Astrocyte (in vitro differentiated cells and primary cell): ENCODE data around the gene LRRC2. TPM values are rescaled to one million over a fixed set of nuclear protein-coding genes. Genes with fewer than 3 reads are reported as not detected.

Source experiments
- DNase-seq: peaks from one replicate; pipeline ENCODE4 v3.0.0-alpha.2; 2010; ENCODE audit warnings: low read depth
- FAIRE-seq: peaks from 2 replicates; lab custom pipeline; 2011; peaks lifted over from hg19 to GRCh38; lab: Jason Lieb, UNC
- H2AFZ ChIP-seq: 2 replicates; pipeline ENCODE4 v1.6.0; 2012; ENCODE audit warnings: low read depth, low read length, inconsistent platforms
- H3K27ac ChIP-seq: 2 replicates; pipeline ENCODE4 v1.5.1; 2011; ENCODE audit warnings: low read depth, low read length, inconsistent platforms
- H3K27me3 ChIP-seq: 2 replicates; pipeline ENCODE4 v1.6.0; 2011; ENCODE audit warnings: low read length, inconsistent platforms; ENCODE audit not compliant: insufficient read depth
- H3K36me3 ChIP-seq: 2 replicates; pipeline ENCODE4 v1.5.1; 2011; ENCODE audit warnings: low read length, inconsistent platforms; ENCODE audit not compliant: insufficient read depth
- H3K4me1 ChIP-seq: 2 replicates; pipeline ENCODE4 v1.5.1; 2011; ENCODE audit warnings: low read length, inconsistent platforms; ENCODE audit not compliant: insufficient read depth
- H3K4me2 ChIP-seq: 2 replicates; pipeline ENCODE4 v1.6.0; 2012; ENCODE audit warnings: low read length, inconsistent platforms
- H3K4me3 ChIP-seq: 2 replicates; pipeline ENCODE4 v1.5.1; 2011; ENCODE audit warnings: low read depth, mild to moderate bottlenecking, low read length, inconsistent platforms; ENCODE audit not compliant: insufficient read depth
- H3K79me2 ChIP-seq: 2 replicates; pipeline ENCODE4 v1.6.0; 2012; ENCODE audit warnings: mild to moderate bottlenecking, low read length, inconsistent platforms; ENCODE audit not compliant: insufficient read depth
- H3K9ac ChIP-seq: 2 replicates; pipeline ENCODE4 v1.6.0; 2012; ENCODE audit warnings: mild to moderate bottlenecking, low read length, inconsistent platforms
- H3K9me3 ChIP-seq: 2 replicates; pipeline ENCODE4 v1.5.1; 2012; ENCODE audit warnings: low read depth, mild to moderate bottlenecking, low read length, inconsistent platforms; ENCODE audit not compliant: insufficient read depth
- H4K20me1 ChIP-seq: 2 replicates; pipeline ENCODE4 v1.6.0; 2012; ENCODE audit warnings: low read length, inconsistent platforms; ENCODE audit not compliant: insufficient read depth
- H3K27ac Mint-ChIP-seq: one replicate; pipeline ENCODE4 v1.8.0; 2021; ENCODE audit warnings: mild to moderate bottlenecking, mixed read lengths; ENCODE audit not compliant: unreplicated experiment
- H3K27me3 Mint-ChIP-seq: one replicate; pipeline ENCODE4 v1.8.0; 2021; ENCODE audit warnings: low read depth, mixed read lengths; ENCODE audit not compliant: unreplicated experiment
- H3K36me3 Mint-ChIP-seq: one replicate; pipeline ENCODE4 v1.8.0; 2021; ENCODE audit warnings: low read depth, mixed read lengths; ENCODE audit not compliant: unreplicated experiment
- H3K4me1 Mint-ChIP-seq: one replicate; pipeline ENCODE4 v1.8.0; 2021; ENCODE audit warnings: low read depth, mixed read lengths; ENCODE audit not compliant: unreplicated experiment
- H3K4me3 Mint-ChIP-seq: one replicate; pipeline ENCODE4 v1.8.0; 2021; ENCODE audit warnings: mild to moderate bottlenecking, moderate library complexity, mixed read lengths; ENCODE audit not compliant: unreplicated experiment
- H3K9me3 Mint-ChIP-seq: one replicate; pipeline ENCODE4 v1.8.0; 2021; ENCODE audit warnings: mild to moderate bottlenecking, mixed read lengths; ENCODE audit not compliant: unreplicated experiment
- EZH2 ChIP-seq: IDR thresholded peaks from 2 replicates; pipeline ENCODE4 v1.6.1; 2012; ENCODE audit warnings: mild to moderate bottlenecking, low read length, inconsistent platforms; ENCODE audit not compliant: insufficient read depth
- total RNA-seq: library from RNA; stranded (reverse); gene quantifications from 2 replicates; pipeline ENCODE4 v1.2.1, GENCODE V29; 2021
- TF ChIP-seq, protein P1 (sequence below): IDR thresholded peaks from 2 replicates; pipeline ENCODE4 v1.5.1; 2011; ENCODE audit warnings: low read depth, mild to moderate bottlenecking, inconsistent platforms, low read length, moderate library complexity; ENCODE audit not compliant: insufficient read depth

Gene LRRC2
- total RNA-seq, 1 donor from 2014 or later: 0.32 TPM

DNA sequence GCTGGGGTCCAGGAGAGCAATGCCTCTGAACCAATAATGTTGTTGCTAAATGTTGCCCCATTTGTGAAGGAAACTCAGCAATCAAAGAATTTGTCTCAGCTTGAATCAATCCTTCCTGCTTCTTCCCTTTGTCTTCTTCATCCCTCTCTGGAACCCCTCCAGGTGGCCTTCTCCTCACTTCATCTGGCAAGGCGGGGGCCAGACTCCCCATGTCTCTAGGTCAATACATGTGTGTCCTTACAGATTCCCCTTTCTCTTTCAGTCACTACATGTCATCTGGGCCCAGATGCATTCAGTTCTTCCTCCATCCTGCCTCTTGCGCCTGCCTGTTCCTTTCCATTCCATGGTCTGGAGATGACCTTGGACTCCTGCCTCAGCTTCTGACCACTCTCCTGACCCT lies 93.4 kb downstream of the LRRC2 start:
- H3K9me3 ChIP-seq: no peaks in the 10 kb centered on the region
- Mint-ChIP-seq H3K36me3 (no peaks in the 10 kb centered on the region), H3K27me3 (peaks cover 46% of the 10 kb centered on the region), H3K4me1 (no peaks in the 10 kb centered on the region), H3K9me3 (peaks cover 16% of the 10 kb centered on the region), H3K27ac (peak overlapping the region; percentile 8), H3K4me3 (no peak overlapping the region)
- H3K27me3 ChIP-seq: peaks cover 20% of the 10 kb centered on the region
- H3K9ac ChIP-seq: no peak overlapping the region
- no peak overlapping the region for H3K27ac ChIP-seq
- no peaks in the 10 kb centered on the region for H4K20me1 ChIP-seq
- no peaks in the 10 kb centered on the region for H3K36me3 ChIP-seq
- no peaks in the 10 kb centered on the region for H3K4me1 ChIP-seq
- DNase-seq (no peak), FAIRE-seq (no peak)
- no peak overlapping the region for H3K4me2 ChIP-seq
- no peak overlapping the region for H3K4me3 ChIP-seq
- no peak overlapping the region for H2AFZ ChIP-seq
- TF ChIP-seq EZH2: no peak
- TF ChIP-seq, protein P1, sequence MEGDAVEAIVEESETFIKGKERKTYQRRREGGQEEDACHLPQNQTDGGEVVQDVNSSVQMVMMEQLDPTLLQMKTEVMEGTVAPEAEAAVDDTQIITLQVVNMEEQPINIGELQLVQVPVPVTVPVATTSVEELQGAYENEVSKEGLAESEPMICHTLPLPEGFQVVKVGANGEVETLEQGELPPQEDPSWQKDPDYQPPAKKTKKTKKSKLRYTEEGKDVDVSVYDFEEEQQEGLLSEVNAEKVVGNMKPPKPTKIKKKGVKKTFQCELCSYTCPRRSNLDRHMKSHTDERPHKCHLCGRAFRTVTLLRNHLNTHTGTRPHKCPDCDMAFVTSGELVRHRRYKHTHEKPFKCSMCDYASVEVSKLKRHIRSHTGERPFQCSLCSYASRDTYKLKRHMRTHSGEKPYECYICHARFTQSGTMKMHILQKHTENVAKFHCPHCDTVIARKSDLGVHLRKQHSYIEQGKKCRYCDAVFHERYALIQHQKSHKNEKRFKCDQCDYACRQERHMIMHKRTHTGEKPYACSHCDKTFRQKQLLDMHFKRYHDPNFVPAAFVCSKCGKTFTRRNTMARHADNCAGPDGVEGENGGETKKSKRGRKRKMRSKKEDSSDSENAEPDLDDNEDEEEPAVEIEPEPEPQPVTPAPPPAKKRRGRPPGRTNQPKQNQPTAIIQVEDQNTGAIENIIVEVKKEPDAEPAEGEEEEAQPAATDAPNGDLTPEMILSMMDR: no peak
- H3K79me2 ChIP-seq: no peaks in the 10 kb centered on the region

DNA sequence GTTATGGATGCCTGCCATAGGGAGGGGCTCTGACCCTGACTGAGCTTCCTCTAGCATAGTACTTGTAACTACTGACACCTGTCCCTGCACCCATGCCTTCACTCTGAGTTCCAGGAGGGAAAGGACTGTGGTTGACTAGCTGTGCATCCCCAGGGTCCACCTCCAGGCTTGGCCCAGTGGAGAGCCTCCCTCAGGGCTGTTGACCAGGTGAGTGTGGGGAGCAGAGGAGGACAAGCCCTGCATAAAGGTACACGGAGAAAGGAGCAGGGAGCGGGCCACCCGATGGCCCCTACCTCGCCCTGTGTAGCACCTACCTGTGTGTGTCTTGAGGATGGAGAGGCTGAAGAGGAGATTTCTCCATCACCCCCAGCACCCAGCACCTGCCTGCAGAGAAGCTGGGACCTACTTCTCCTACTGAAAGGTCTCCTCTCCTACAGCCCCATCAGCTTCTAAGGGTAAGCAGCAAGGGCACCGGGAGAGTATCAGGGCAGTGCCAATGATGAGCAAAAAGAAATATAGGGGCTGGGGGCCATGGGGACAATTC lies 94.7 kb downstream of the LRRC2 start:
- Histone ChIP-seq H3K27ac (no peak overlapping the region), H3K36me3 (no peaks in the 10 kb centered on the region), H3K79me2 (no peaks in the 10 kb centered on the region), H3K9me3 (no peaks in the 10 kb centered on the region), H3K4me2 (no peak overlapping the region), H3K27me3 (peaks cover 16% of the 10 kb centered on the region), H4K20me1 (no peaks in the 10 kb centered on the region), H3K9ac (no peak overlapping the region), H3K4me1 (no peaks in the 10 kb centered on the region), H3K4me3 (no peak overlapping the region), H2AFZ (no peak overlapping the region)
- FAIRE-seq (no peak), DNase-seq (no peak)
- Mint-ChIP-seq H3K4me3 (no peak overlapping the region), H3K9me3 (peaks cover 14% of the 10 kb centered on the region), H3K27ac (no peak overlapping the region), H3K27me3 (peaks cover 50% of the 10 kb centered on the region), H3K36me3 (no peaks in the 10 kb centered on the region), H3K4me1 (no peaks in the 10 kb centered on the region)
- TF ChIP-seq, protein P1: no peak
- no peak for TF ChIP-seq EZH2

DNA sequence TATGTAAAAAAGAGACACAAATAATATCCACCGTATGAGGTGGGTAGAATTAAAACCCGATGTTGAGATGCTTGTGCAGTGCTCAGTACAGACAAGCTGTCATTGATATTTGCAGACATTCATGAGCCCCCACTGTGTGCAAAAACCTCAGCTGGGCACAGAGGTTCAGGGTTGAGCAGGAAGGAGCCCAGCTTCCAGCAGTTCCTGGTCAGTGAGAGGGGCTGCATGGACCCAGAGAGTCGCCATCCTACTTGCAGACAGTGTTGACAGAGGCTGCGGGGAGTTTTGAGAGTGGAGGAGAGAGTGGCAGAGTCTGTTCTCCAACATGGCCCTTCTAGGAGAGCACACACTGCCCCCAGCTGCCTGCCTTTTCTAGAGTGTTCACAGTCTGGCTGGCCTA lies 95.3 kb downstream of the LRRC2 start:
- Mint-ChIP-seq H3K4me3 (no peak overlapping the region), H3K27me3 (peaks cover 53% of the 10 kb centered on the region), H3K9me3 (peaks cover 14% of the 10 kb centered on the region), H3K36me3 (no peaks in the 10 kb centered on the region), H3K27ac (no peak overlapping the region), H3K4me1 (no peaks in the 10 kb centered on the region)
- Histone ChIP-seq H3K9ac (no peak overlapping the region), H3K36me3 (no peaks in the 10 kb centered on the region), H2AFZ (no peak overlapping the region), H4K20me1 (no peaks in the 10 kb centered on the region), H3K4me3 (no peak overlapping the region), H3K27me3 (peaks cover 19% of the 10 kb centered on the region), H3K9me3 (no peaks in the 10 kb centered on the region), H3K4me2 (no peak overlapping the region), H3K4me1 (no peaks in the 10 kb centered on the region), H3K79me2 (no peaks in the 10 kb centered on the region), H3K27ac (no peak overlapping the region)
- TF ChIP-seq EZH2: no peak
- TF ChIP-seq, protein P1: no peak
- FAIRE-seq (no peak), DNase-seq (no peak)
